ENCODE results near the gene ABLIM1. TPM values are rescaled to one million over a fixed set of nuclear protein-coding genes. Genes with fewer than 3 reads are reported as not detected.

The ABLIM1 gene
- total RNA-seq, 1 experiment from 2014 or later, result 89.4 TPM

- peaks cover 36% of the 10 kb centered on the region for H3K4me1 Mint-ChIP-seq (ENCODE audit: low read depth, unreplicated experiment)
Measured at GRCh38 chr10:114539623-114540022, 118.5 kb downstream of the ABLIM1 start.

GRCh38 chr10:114538181-114538906, 119.7 kb downstream of the ABLIM1 start:
- Mint-ChIP-seq H3K27me3 (ENCODE audit: unreplicated experiment) (no peaks in the 10 kb centered on the region), H3K27ac (ENCODE audit: unreplicated experiment) (peak overlapping the region; percentile 47), H3K36me3 (ENCODE audit: insufficient read depth, unreplicated experiment) (no peaks in the 10 kb centered on the region), H3K9me3 (ENCODE audit: low read depth, unreplicated experiment) (no peaks in the 10 kb centered on the region), H3K4me1 (ENCODE audit: low read depth, unreplicated experiment) (peaks cover 24% of the 10 kb centered on the region), H3K4me3 (ENCODE audit: low read depth, unreplicated experiment) (no peak overlapping the region)
- CTCF ChIA-PET, result no interaction called here
- DNase-seq, result peak; percentile 54
- TF ChIP-seq CTCF (IDR thresholded peaks at IDR 0.05; ENCODE audit: unreplicated experiment), result no peak
- intact Hi-C loops (cut with micrococcal nuclease; ENCODE audit: unreplicated experiment), result no loop called here
- TSS peak; percentile 86 for BruUV-seq (replicated peaks)

More at GRCh38 chr10:114539623-114540022, 118.5 kb downstream of the ABLIM1 start:
- CTCF ChIA-PET, result interaction anchor here (0.6 kb wide), 2 partner anchors 133 to 173 kb away, joined by 6 to 8 read pairs; no protein-coding TSS in a partner anchor
- no peaks in the 10 kb centered on the region for H3K27me3 Mint-ChIP-seq (ENCODE audit: unreplicated experiment)
- no peak for DNase-seq
- no TSS peak for BruUV-seq (replicated peaks)
- no peaks in the 10 kb centered on the region for H3K9me3 Mint-ChIP-seq (ENCODE audit: low read depth, unreplicated experiment)
- H3K36me3 Mint-ChIP-seq (ENCODE audit: insufficient read depth, unreplicated experiment), result peaks cover 3% of the 10 kb centered on the region
- no peak for TF ChIP-seq CTCF (IDR thresholded peaks at IDR 0.05; ENCODE audit: unreplicated experiment)
- intact Hi-C loops (cut with micrococcal nuclease; ENCODE audit: unreplicated experiment), result no loop called here
- no peak overlapping the region for H3K27ac Mint-ChIP-seq (ENCODE audit: unreplicated experiment)
- no peak overlapping the region for H3K4me3 Mint-ChIP-seq (ENCODE audit: low read depth, unreplicated experiment)

GRCh38 chr10:114537736-114538135, 120.3 kb downstream of the ABLIM1 start:
- H3K27me3 Mint-ChIP-seq (ENCODE audit: unreplicated experiment), result no peaks in the 10 kb centered on the region
- DNase-seq, result no peak
- intact Hi-C loops (cut with micrococcal nuclease; ENCODE audit: unreplicated experiment), result no loop called here
- H3K4me1 Mint-ChIP-seq (ENCODE audit: low read depth, unreplicated experiment), result peaks cover 24% of the 10 kb centered on the region
- TF ChIP-seq CTCF (IDR thresholded peaks at IDR 0.05; ENCODE audit: unreplicated experiment), result no peak
- no peak overlapping the region for H3K27ac Mint-ChIP-seq (ENCODE audit: unreplicated experiment)
- BruUV-seq (replicated peaks), result no TSS peak
- CTCF ChIA-PET, result no interaction called here
- H3K9me3 Mint-ChIP-seq (ENCODE audit: low read depth, unreplicated experiment), result no peaks in the 10 kb centered on the region
- no peaks in the 10 kb centered on the region for H3K36me3 Mint-ChIP-seq (ENCODE audit: insufficient read depth, unreplicated experiment)
- H3K4me3 Mint-ChIP-seq (ENCODE audit: low read depth, unreplicated experiment), result no peak overlapping the region

GRCh38 chr10:114534571-114534981, 123.5 kb downstream of the ABLIM1 start:
- intact Hi-C loops (cut with micrococcal nuclease; ENCODE audit: unreplicated experiment), result no loop called here
- CTCF ChIA-PET, result no interaction called here
- Mint-ChIP-seq H3K36me3 (ENCODE audit: insufficient read depth, unreplicated experiment) (no peaks in the 10 kb centered on the region), H3K27ac (ENCODE audit: unreplicated experiment) (no peak overlapping the region), H3K4me1 (ENCODE audit: low read depth, unreplicated experiment) (peaks cover 13% of the 10 kb centered on the region), H3K9me3 (ENCODE audit: low read depth, unreplicated experiment) (no peaks in the 10 kb centered on the region), H3K4me3 (ENCODE audit: low read depth, unreplicated experiment) (no peak overlapping the region), H3K27me3 (ENCODE audit: unreplicated experiment) (no peaks in the 10 kb centered on the region)
- BruUV-seq (replicated peaks), result no TSS peak
- TF ChIP-seq CTCF (IDR thresholded peaks at IDR 0.05; ENCODE audit: unreplicated experiment), result no peak
- no peak for DNase-seq
